GM21515 (cell line): Measurements from ENCODE around the gene CFAP69.

Experiments used
- ATAC-seq: cut with Tn5 transposase; IDR thresholded peaks from one replicate; pipeline ENCODE4 v1.9.1; 2021; ENCODE audit not compliant: unreplicated experiment

CFAP69 gene

GRCh38 chr7:90244909-90245851, at the start of gene CFAP69:
TSS of gene CFAP69 (plus strand) at chr7:90245174. CDS start at chr7:90245425, 251 bp downstream.
- peak; percentile 83 for ATAC-seq

- ATAC-seq = no peak
Measured at GRCh38 chr7:90201500-90202195, 43.3 kb upstream of the CFAP69 start.

GRCh38 chr7:90207956-90208355, 37.0 kb upstream of the CFAP69 start:
- no peak for ATAC-seq

GRCh38 chr7:90209776-90210175, 35.2 kb upstream of the CFAP69 start:
- no peak for ATAC-seq

- ATAC-seq = no peak
Measured at GRCh38 chr7:90210475-90210874, 34.5 kb upstream of the CFAP69 start.

- ATAC-seq = peak; percentile 7
Measured at GRCh38 chr7:90210981-90211380, 34.0 kb upstream of the CFAP69 start.

GRCh38 chr7:90211391-90212148, 33.4 kb upstream of the CFAP69 start, which contains the start of gene STEAP2:
TSS of gene STEAP2 (plus strand) at chr7:90211740. CDS start at chr7:90225083, 13,343 bp downstream.
- ATAC-seq = peak; percentile 89

GRCh38 chr7:90212149-90212495, 32.9 kb upstream of the CFAP69 start:
- ATAC-seq = no peak

GRCh38 chr7:90213521-90213920, 31.5 kb upstream of the CFAP69 start:
- no peak for ATAC-seq

GRCh38 chr7:90216080-90216674, 28.8 kb upstream of the CFAP69 start:
- ATAC-seq = no peak

GRCh38 chr7:90216771-90217170, 28.2 kb upstream of the CFAP69 start:
- ATAC-seq = no peak

GRCh38 chr7:90222390-90222789, 22.6 kb upstream of the CFAP69 start:
- ATAC-seq = no peak

- no peak for ATAC-seq
Measured at GRCh38 chr7:90222811-90223725, 21.9 kb upstream of the CFAP69 start.

- no peak for ATAC-seq
Measured at GRCh38 chr7:90224195-90224594, 20.8 kb upstream of the CFAP69 start.

- ATAC-seq = no peak
Measured at GRCh38 chr7:90225181-90225580, 19.8 kb upstream of the CFAP69 start.

- ATAC-seq = no peak
Measured at GRCh38 chr7:90225601-90226000, 19.4 kb upstream of the CFAP69 start.

- ATAC-seq = no peak
Measured at GRCh38 chr7:90227259-90227658, 17.7 kb upstream of the CFAP69 start.

- ATAC-seq = no peak
Measured at GRCh38 chr7:90229682-90230081, 15.3 kb upstream of the CFAP69 start.

- no peak for ATAC-seq
Measured at GRCh38 chr7:90230834-90231233, 14.1 kb upstream of the CFAP69 start.

- no peak for ATAC-seq
Measured at GRCh38 chr7:90231304-90231703, 13.7 kb upstream of the CFAP69 start.
